HepG2 (cell line): ENCODE data around the gene AGPAT2. TPM values are rescaled to one million over a fixed set of nuclear protein-coding genes. Genes with fewer than 3 reads are reported as not detected.

Experiments
- DNMT1 ChIP-seq: sonication (generic); formaldehyde crosslinking; IDR thresholded peaks from 2 replicates; pipeline ENCODE4 v1.5.1; 2020; ENCODE audit warnings: mild to moderate bottlenecking, missing genetic modification reagents
- EEA1 ChIP-seq: sonication (generic); formaldehyde crosslinking; IDR thresholded peaks from 2 replicates; pipeline ENCODE4 v1.5.1; 2020; ENCODE audit warnings: mild to moderate bottlenecking, missing genetic modification reagents, borderline replicate concordance
- FOSL2 ChIP-seq: sonication (generic); formaldehyde crosslinking; IDR thresholded peaks from 2 replicates; pipeline ENCODE4 v1.4.0; 2020; ENCODE audit warnings: missing genetic modification reagents
- FOXK2 ChIP-seq: fragments of 450-650 bp; IDR thresholded peaks from 2 replicates; pipeline ENCODE4 v1.6.1; 2016
- KDM1A ChIP-seq: IDR thresholded peaks from 2 replicates; pipeline ENCODE4 v1.6.1; 2016; ENCODE audit warnings: missing compliant biosample characterization
- KLF13 ChIP-seq: sonication (generic); formaldehyde crosslinking; IDR thresholded peaks from 2 replicates; pipeline ENCODE4 v1.4.0; 2020; ENCODE audit warnings: mild to moderate bottlenecking, missing genetic modification reagents
- MIER3 ChIP-seq: IDR thresholded peaks from 2 replicates; pipeline ENCODE4 v1.6.1; 2016; ENCODE audit warnings: missing compliant biosample characterization, borderline replicate concordance
- SP140L ChIP-seq: sonication (generic); formaldehyde crosslinking; IDR thresholded peaks from 2 replicates; pipeline ENCODE4 v1.4.0; 2020; ENCODE audit warnings: missing genetic modification reagents, borderline replicate concordance
- ZFP82 ChIP-seq: sonication (generic); formaldehyde crosslinking; IDR thresholded peaks from 2 replicates; pipeline ENCODE4 v1.5.1; 2020; ENCODE audit warnings: mild to moderate bottlenecking, missing genetic modification reagents, borderline replicate concordance
- ZNF160 ChIP-seq: sonication (generic); formaldehyde crosslinking; IDR thresholded peaks from 2 replicates; pipeline ENCODE4 v1.8.0; 2022; ENCODE audit warnings: mild to moderate bottlenecking, inconsistent platforms, missing genetic modification reagents
- ZNF234 ChIP-seq: sonication (generic); formaldehyde crosslinking; conservative IDR thresholded peaks from 2 replicates; pipeline ENCODE4 v1.5.1; 2020; ENCODE audit warnings: mild to moderate bottlenecking, missing genetic modification reagents
- ZNF383 ChIP-seq: sonication (generic); formaldehyde crosslinking; IDR thresholded peaks from 2 replicates; pipeline ENCODE4 v1.4.0; 2020; ENCODE audit warnings: missing genetic modification reagents, mild to moderate bottlenecking, borderline replicate concordance
- ZNF569 ChIP-seq: sonication (generic); formaldehyde crosslinking; IDR thresholded peaks from 2 replicates; pipeline ENCODE4 v1.5.0; 2020; ENCODE audit warnings: mild to moderate bottlenecking, missing genetic modification reagents, moderate library complexity, borderline replicate concordance
- ZNF749 ChIP-seq: sonication (generic); formaldehyde crosslinking; IDR thresholded peaks from 2 replicates; pipeline ENCODE4 v1.8.0; 2022; ENCODE audit warnings: mild to moderate bottlenecking, missing genetic modification reagents, moderate library complexity, borderline replicate concordance
- ZNF768 ChIP-seq: sonication (generic); formaldehyde crosslinking; IDR thresholded peaks from 2 replicates; pipeline ENCODE4 v1.4.0; 2020; ENCODE audit warnings: missing genetic modification reagents
- ZNF792 ChIP-seq: IDR thresholded peaks from 2 replicates; pipeline ENCODE4 v1.6.1; 2016
- polyA plus RNA-seq, 8 experiments: library from polyadenylated mRNA; depleted of rRNA in 3 of 8; stranded (reverse) in 7 of 8; unstranded in 1 of 8; fragments of >200 nt; fragmentation: Illumina TruSeq in 4 of 8; extraction: Trizol in 4 of 8; gene quantifications; 2 replicates each; pipeline versions ENCODE4 v1.2.1 to v1.2.3, GENCODE V29; 2011 to 2016; ENCODE audit warnings: low read depth in 4 of 8, missing spikeins in 1 of 8, mixed read lengths in 1 of 8; ENCODE audit not compliant: insufficient read depth in 1 of 8
- total RNA-seq, 5 experiments: library from RNA; depleted of rRNA; stranded (reverse); fragments of >200 nt; fragmentation: Illumina TruSeq; extraction: Trizol; gene quantifications; 2 replicates each; pipeline ENCODE4 v1.2.3, GENCODE V29; 2016; ENCODE audit warnings: low read depth in 1 of 5
- TF ChIP-seq, protein P1 (sequence below): sonication (generic); formaldehyde crosslinking; IDR thresholded peaks from 2 replicates; pipeline ENCODE4 v1.4.0; 2020; ENCODE audit warnings: mild to moderate bottlenecking, missing genetic modification reagents
- TF ChIP-seq, protein P2 (sequence below): sonication (generic); formaldehyde crosslinking; IDR thresholded peaks from 2 replicates; pipeline ENCODE4 v1.4.0; 2020; ENCODE audit warnings: missing genetic modification reagents, borderline replicate concordance
- TF ChIP-seq, protein P3 (sequence below): sonication (generic); formaldehyde crosslinking; IDR thresholded peaks from 2 replicates; pipeline ENCODE4 v1.9.0; 2021; ENCODE audit warnings: missing genetic modification reagents, mild to moderate bottlenecking, borderline replicate concordance
- TF ChIP-seq, protein P4 (sequence below): sonication (generic); formaldehyde crosslinking; IDR thresholded peaks from 2 replicates; pipeline ENCODE4 v1.5.1; 2020; ENCODE audit warnings: mild to moderate bottlenecking, missing genetic modification reagents, moderate library complexity

AGPAT2 gene
- total and polyA plus RNA-seq, 2 of the 13 experiments (the other 11 are each of a cell fraction or from before 2014, with no cell fraction given) = 3.9 to 25.8 TPM

DNA sequence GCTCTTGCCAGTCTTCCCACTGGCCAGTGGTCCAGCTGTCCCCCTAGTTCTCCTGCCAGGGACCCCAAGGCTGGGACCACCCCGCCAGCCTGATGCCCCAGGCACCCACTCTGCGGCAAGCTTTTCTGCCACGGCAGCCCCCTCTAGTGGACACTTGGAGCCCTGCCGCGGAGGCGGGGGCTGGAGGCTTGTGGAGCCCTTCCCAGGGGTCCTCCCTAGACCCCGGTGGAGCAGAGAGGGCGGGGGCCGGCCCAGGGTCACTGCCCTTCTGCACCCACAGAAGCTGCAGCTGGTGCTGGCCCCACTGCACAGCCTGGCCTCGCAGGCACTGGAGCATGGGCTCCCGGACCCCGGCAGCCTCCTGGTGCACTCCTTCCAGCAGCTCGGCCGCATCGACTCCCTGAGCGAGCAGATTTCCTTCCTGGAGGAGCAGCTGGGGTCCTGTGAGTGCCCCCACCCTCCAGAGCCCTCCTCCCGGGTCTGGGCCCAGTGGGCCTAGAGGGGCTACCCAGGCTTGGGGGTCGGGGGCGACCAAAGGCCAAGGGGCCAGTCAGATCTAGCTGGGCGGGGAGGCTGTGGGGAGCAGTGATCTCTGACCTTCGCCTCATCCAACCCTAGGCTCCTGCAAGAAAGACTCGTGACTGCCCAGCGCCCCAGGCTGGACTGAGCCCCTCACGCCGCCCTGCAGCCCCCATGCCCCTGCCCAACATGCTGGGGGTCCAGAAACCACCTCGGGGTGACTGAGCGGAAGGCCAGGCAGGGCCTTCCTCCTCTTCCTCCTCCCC, 15.4 kb downstream of the AGPAT2 start (continued):
- TF ChIP-seq MIER3 (CRISPR knock-in tag) = no peak
- TF ChIP-seq ZNF234 (CRISPR knock-in tag) = no peak
- TF ChIP-seq, protein P1, sequence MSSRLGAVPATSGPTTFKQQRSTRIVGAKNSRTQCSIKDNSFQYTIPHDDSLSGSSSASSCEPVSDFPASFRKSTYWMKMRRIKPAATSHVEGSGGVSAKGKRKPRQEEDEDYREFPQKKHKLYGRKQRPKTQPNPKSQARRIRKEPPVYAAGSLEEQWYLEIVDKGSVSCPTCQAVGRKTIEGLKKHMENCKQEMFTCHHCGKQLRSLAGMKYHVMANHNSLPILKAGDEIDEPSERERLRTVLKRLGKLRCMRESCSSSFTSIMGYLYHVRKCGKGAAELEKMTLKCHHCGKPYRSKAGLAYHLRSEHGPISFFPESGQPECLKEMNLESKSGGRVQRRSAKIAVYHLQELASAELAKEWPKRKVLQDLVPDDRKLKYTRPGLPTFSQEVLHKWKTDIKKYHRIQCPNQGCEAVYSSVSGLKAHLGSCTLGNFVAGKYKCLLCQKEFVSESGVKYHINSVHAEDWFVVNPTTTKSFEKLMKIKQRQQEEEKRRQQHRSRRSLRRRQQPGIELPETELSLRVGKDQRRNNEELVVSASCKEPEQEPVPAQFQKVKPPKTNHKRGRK (CRISPR knock-in tag) = no peak
- TF ChIP-seq, protein P2, sequence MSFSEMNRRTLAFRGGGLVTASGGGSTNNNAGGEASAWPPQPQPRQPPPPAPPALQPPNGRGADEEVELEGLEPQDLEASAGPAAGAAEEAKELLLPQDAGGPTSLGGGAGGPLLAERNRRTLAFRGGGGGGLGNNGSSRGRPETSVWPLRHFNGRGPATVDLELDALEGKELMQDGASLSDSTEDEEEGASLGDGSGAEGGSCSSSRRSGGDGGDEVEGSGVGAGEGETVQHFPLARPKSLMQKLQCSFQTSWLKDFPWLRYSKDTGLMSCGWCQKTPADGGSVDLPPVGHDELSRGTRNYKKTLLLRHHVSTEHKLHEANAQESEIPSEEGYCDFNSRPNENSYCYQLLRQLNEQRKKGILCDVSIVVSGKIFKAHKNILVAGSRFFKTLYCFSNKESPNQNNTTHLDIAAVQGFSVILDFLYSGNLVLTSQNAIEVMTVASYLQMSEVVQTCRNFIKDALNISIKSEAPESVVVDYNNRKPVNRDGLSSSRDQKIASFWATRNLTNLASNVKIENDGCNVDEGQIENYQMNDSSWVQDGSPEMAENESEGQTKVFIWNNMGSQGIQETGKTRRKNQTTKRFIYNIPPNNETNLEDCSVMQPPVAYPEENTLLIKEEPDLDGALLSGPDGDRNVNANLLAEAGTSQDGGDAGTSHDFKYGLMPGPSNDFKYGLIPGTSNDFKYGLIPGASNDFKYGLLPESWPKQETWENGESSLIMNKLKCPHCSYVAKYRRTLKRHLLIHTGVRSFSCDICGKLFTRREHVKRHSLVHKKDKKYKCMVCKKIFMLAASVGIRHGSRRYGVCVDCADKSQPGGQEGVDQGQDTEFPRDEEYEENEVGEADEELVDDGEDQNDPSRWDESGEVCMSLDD (CRISPR knock-in tag) = no peak
- TF ChIP-seq ZFP82 = no peak
- TF ChIP-seq ZNF383 = no peak
- TF ChIP-seq, protein P3, sequence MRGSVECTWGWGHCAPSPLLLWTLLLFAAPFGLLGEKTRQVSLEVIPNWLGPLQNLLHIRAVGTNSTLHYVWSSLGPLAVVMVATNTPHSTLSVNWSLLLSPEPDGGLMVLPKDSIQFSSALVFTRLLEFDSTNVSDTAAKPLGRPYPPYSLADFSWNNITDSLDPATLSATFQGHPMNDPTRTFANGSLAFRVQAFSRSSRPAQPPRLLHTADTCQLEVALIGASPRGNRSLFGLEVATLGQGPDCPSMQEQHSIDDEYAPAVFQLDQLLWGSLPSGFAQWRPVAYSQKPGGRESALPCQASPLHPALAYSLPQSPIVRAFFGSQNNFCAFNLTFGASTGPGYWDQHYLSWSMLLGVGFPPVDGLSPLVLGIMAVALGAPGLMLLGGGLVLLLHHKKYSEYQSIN (CRISPR knock-in tag) = no peak
- TF ChIP-seq FOXK2 = no peak
- no peak for TF ChIP-seq ZNF160 (CRISPR knock-in tag)
- TF ChIP-seq ZNF569 (CRISPR knock-in tag) = no peak
- TF ChIP-seq SP140L (CRISPR knock-in tag) = no peak
- no peak for TF ChIP-seq EEA1
- TF ChIP-seq, protein P4, sequence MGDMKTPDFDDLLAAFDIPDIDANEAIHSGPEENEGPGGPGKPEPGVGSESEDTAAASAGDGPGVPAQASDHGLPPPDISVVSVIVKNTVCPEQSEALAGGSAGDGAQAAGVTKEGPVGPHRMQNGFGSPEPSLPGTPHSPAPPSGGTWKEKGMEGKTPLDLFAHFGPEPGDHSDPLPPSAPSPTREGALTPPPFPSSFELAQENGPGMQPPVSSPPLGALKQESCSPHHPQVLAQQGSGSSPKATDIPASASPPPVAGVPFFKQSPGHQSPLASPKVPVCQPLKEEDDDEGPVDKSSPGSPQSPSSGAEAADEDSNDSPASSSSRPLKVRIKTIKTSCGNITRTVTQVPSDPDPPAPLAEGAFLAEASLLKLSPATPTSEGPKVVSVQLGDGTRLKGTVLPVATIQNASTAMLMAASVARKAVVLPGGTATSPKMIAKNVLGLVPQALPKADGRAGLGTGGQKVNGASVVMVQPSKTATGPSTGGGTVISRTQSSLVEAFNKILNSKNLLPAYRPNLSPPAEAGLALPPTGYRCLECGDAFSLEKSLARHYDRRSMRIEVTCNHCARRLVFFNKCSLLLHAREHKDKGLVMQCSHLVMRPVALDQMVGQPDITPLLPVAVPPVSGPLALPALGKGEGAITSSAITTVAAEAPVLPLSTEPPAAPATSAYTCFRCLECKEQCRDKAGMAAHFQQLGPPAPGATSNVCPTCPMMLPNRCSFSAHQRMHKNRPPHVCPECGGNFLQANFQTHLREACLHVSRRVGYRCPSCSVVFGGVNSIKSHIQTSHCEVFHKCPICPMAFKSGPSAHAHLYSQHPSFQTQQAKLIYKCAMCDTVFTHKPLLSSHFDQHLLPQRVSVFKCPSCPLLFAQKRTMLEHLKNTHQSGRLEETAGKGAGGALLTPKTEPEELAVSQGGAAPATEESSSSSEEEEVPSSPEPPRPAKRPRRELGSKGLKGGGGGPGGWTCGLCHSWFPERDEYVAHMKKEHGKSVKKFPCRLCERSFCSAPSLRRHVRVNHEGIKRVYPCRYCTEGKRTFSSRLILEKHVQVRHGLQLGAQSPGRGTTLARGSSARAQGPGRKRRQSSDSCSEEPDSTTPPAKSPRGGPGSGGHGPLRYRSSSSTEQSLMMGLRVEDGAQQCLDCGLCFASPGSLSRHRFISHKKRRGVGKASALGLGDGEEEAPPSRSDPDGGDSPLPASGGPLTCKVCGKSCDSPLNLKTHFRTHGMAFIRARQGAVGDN (CRISPR knock-in tag) = peak; percentile 52
- no peak for TF ChIP-seq FOSL2 (CRISPR knock-in tag)
- TF ChIP-seq DNMT1 (CRISPR knock-in tag) = no peak
- no peak for TF ChIP-seq KLF13 (CRISPR knock-in tag)
- peak; percentile 20; the same call in 1 of the 2 replicates for TF ChIP-seq ZNF768
- no peak for TF ChIP-seq ZNF792 (CRISPR knock-in tag)
- TF ChIP-seq ZNF749 (CRISPR knock-in tag) = no peak
- TF ChIP-seq KDM1A (CRISPR knock-in tag) = no peak
